ENCODE data around the gene ELOF1. TPM values are rescaled to one million over a fixed set of nuclear protein-coding genes. Genes with fewer than 3 reads are reported as not detected.

Gene ELOF1
- total RNA-seq, 6 experiments from 2014 or later: 21.9 to 33.5 (median 24.9) TPM

DNA sequence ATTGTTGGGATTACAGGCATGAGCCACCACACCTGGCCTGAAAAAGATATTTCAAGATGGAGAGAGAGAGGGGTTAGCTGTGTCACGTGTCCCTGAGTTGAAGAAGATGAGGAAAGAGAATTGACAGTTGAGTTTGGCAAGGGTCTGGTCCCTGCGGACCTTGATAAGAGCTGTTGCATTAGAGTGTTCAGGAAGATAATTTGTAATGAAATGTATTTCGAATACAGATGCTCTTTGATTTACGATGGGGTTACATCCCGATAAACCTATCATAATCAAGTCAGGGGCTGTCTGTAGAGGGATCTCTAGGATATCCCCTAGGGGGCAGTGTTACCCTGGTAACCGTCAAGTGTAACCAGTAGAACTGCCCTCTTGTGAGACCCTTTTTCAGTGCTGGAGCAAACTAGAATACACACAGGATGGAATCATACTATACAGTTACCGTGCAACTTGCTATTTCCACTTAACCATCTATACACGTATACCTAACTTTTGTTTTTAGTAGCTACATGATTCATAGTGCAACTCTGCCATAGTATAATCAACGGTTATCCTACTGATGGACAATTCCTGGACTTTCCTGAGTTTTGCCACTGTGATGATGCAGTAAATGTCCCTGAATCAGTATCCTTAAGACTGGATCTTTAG lies 1.5 kb upstream of the ELOF1 start:
- ATAC-seq (peak; percentile 45 to 57 (median 52)), DNase-seq (no peak)
- peaks cover 0 to 16% (median 6%) of the 10 kb centered on the region in 4 donors for H3K4me1 ChIP-seq
- no peaks in the 10 kb centered on the region for H3K27me3 ChIP-seq
- intact Hi-C loops (cut with DNase I): no loop called here
- H3K4me3 ChIP-seq: no peak overlapping the region
- TF ChIP-seq, protein P1, sequence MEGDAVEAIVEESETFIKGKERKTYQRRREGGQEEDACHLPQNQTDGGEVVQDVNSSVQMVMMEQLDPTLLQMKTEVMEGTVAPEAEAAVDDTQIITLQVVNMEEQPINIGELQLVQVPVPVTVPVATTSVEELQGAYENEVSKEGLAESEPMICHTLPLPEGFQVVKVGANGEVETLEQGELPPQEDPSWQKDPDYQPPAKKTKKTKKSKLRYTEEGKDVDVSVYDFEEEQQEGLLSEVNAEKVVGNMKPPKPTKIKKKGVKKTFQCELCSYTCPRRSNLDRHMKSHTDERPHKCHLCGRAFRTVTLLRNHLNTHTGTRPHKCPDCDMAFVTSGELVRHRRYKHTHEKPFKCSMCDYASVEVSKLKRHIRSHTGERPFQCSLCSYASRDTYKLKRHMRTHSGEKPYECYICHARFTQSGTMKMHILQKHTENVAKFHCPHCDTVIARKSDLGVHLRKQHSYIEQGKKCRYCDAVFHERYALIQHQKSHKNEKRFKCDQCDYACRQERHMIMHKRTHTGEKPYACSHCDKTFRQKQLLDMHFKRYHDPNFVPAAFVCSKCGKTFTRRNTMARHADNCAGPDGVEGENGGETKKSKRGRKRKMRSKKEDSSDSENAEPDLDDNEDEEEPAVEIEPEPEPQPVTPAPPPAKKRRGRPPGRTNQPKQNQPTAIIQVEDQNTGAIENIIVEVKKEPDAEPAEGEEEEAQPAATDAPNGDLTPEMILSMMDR (IDR thresholded peaks at IDR 0.05): peak; percentile 65 to 74 (median 70)
- no peak for TF ChIP-seq POLR2A (IDR thresholded peaks at IDR 0.05)
- H3K36me3 ChIP-seq: no peaks in the 10 kb centered on the region
- WGBS (ENCODE audit: insufficient coverage, low coverage, low lambda C conversion rate, missing lambda C conversion rate): 19% methylated on average over 9 of the region's 9 CpGs
- H3K9me3 ChIP-seq: no peaks in the 10 kb centered on the region
- no peak overlapping the region for H3K27ac ChIP-seq

DNA sequence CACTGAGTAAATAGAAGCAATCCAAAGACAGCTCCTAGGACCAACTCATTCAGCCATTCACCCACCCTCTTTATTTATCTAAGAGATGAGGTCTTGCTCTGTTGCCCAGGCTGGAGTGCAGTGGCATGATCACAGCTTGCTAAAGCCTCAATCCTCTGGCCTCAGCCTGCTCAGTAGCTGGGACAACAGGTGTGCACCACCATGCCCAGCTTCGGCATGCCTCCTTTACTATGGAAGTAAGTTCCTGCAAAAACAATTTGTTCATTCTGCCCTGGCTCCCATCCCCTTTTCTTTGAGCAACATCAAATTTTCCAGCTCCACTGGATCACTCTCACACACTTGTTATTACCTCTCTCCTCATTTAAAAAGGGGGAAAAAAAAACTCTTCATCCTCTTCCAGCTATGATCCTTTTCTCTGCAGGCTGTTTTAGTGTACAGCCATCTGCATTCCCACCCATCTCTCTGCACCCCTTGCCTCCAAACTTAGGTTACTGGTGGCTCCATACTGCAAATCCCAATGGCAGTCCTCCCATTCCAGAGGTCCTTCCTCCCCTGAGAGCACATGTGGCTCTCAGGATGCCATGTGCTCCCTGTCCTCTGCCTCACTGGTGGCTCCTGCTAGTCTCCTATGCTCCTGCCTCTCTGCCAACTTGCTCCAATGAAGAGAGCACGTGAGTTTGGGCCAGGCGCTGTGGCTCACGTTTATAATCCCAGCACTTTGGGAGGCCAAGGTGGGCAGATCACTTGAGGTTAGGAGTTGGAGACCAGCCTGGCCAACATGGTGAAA lies 2.2 kb downstream of the ELOF1 start:
- intact Hi-C loops (cut with DNase I): no loop called here
- Histone ChIP-seq H3K9me3 (no peaks in the 10 kb centered on the region), H3K4me1 (peaks cover 0 to 16% (median 6%) of the 10 kb centered on the region in 4 donors), H3K27me3 (no peaks in the 10 kb centered on the region), H3K4me3 (no peak overlapping the region), H3K27ac (no peak overlapping the region), H3K36me3 (peaks cover 0 to 9% (median 5%) of the 10 kb centered on the region in 4 donors)
- no peak for DNase-seq
- no peak for ATAC-seq
- TF ChIP-seq POLR2A (IDR thresholded peaks at IDR 0.05): no peak
- TF ChIP-seq, protein P1 (IDR thresholded peaks at IDR 0.05): no peak
- 81% methylated on average over 3 of the region's 4 CpGs for WGBS (ENCODE audit: insufficient coverage, low coverage, low lambda C conversion rate, missing lambda C conversion rate)

DNA sequence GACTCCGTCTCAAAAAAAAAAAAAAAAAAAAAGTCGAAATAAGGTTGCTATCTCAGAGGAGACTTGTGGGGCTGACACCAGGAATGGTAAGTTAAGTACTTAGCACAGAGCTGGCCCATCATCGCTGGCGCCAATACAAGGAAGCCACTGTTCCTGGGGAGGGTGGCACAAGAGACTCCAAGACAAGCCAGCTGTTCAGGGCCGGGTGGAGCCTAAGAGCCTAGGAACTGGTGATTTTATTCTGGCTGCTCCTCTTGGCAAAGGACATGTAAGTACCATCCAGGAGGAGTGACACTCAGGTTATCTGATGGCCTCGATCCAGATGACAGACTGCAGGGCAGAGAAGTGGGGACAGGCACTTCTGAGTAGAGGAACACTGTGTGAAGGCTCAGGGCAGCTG lies 3.8 kb downstream of the ELOF1 start:
- Histone ChIP-seq H3K9me3 (no peaks in the 10 kb centered on the region), H3K4me1 (peaks cover 0 to 14% (median 4%) of the 10 kb centered on the region in 4 donors), H3K36me3 (peaks cover 0 to 9% (median 5%) of the 10 kb centered on the region in 4 donors), H3K27ac (no peak overlapping the region), H3K4me3 (no peak overlapping the region), H3K27me3 (no peaks in the 10 kb centered on the region)
- ATAC-seq: no peak
- no peak for TF ChIP-seq POLR2A (IDR thresholded peaks at IDR 0.05)
- TF ChIP-seq, protein P1 (IDR thresholded peaks at IDR 0.05): no peak
- intact Hi-C loops (cut with DNase I): no loop called here
- no peak for DNase-seq
- 85% methylated on average over 4 of the region's 6 CpGs for WGBS (ENCODE audit: insufficient coverage, low coverage, low lambda C conversion rate, missing lambda C conversion rate)

DNA sequence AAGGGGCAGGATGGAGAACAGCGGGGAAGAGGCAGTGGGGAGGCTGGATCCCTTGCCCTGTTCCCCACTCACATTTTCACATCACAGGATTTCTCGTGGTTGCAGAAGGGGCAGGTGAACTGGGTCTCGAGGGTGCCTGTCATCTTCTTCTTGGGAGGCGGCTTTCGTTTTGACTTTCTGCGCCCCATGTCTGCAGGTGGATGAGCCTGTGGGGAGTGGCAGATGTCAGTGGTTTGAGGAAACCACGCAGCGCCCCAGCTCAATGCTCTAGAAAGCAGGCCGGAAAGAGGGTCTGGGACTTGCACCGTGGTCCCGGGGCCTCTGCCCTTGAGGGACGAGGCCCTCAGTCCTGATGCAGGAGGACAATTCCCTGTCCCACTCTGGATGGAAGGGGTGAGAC lies 4.9 kb downstream of the ELOF1 start:
- no peak for DNase-seq
- 68% methylated on average over 3 of the region's 12 CpGs for WGBS (ENCODE audit: insufficient coverage, low coverage, low lambda C conversion rate, missing lambda C conversion rate)
- intact Hi-C loops (cut with DNase I): no loop called here
- no peaks in the 10 kb centered on the region for H3K9me3 ChIP-seq
- TF ChIP-seq POLR2A (IDR thresholded peaks at IDR 0.05): no peak
- TF ChIP-seq, protein P1 (IDR thresholded peaks at IDR 0.05): no peak
- no peak for ATAC-seq
- H3K27ac ChIP-seq: no peak overlapping the region
- H3K4me1 ChIP-seq: peaks cover 0 to 8% (median 0%) of the 10 kb centered on the region in 4 donors
- peaks cover 0 to 9% (median 5%) of the 10 kb centered on the region in 4 donors for H3K36me3 ChIP-seq
- no peaks in the 10 kb centered on the region for H3K27me3 ChIP-seq
- no peak overlapping the region for H3K4me3 ChIP-seq
